SIG-M5 treated with dmso at 0.1 percent for 504 hours (cell line): Measurements from ENCODE around the gene FGF12.

Experiments used
- DNase-seq: peaks from one replicate; lab custom pipeline; 2025; ENCODE audit not compliant: unreplicated experiment; lab: John Stamatoyannopoulos, UW

FGF12 gene

DNA sequence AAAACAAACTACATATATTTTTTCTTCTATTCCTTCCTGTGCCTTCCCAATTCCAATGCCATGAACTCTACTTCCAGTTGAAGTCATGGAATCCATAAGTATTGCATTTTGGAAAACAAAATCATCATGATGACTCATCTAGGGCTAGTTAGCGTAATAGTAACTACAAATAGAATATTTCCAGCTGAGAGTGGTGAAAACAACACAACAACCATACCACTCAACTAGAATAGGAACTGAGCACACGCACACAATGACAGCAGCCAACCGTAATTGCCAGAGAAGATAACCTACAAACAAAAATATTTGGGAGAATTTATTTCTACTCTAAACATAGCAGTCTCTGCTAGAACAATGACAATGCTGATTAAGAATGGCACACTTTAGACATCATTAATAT, 225.9 kb downstream of the FGF12 start:
- no peak for DNase-seq

DNA sequence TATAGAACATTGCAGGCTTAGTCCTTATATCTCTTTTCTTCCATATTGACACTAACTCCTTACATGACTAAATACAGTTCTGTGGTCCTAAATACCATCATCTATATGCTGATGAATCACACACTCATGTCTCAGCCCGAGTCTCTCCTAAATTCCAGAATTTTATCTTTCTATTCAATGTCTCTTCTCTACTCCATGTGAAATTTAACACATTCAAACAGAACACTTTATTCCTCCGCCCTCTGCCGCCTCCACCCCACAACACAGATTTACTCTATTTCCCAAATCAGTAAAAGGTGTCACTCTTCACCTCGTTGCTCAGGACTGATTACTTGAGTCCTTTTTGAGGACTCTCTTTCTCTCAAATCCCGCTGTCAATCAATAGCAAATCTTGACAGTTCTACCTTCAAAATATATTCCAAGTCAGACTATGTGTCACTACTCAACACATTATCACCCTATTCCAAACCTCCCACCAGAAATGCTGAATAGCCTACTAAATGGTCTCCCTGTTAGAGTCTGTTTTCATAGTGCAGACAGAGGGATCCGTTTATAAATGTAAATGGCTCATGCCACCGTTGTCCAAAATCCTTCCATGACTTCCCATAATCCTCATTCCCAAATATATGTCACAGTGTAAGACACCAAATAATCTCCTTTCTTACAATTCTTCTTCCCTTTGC, 230.3 kb downstream of the FGF12 start:
- DNase-seq, result no peak

DNA sequence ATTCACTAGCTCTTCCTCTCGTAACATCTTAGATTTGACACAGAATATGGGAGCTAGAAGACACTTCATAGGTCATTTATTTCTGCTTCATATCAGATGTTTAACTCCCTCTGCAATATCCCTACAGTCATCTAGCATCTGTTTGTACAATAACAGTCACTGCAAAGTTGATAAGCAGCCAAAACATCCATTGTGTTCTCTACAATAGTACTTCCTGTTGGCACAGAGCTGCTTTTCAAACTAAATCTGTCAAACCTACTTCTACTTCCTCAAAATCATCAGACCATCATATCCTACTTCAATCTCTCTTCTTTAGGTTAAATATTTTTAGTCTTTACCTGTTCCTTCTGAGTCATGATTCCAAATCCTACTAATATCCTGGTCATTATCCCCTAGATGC, 233.2 kb downstream of the FGF12 start:
- DNase-seq, result peak; percentile 18

DNA sequence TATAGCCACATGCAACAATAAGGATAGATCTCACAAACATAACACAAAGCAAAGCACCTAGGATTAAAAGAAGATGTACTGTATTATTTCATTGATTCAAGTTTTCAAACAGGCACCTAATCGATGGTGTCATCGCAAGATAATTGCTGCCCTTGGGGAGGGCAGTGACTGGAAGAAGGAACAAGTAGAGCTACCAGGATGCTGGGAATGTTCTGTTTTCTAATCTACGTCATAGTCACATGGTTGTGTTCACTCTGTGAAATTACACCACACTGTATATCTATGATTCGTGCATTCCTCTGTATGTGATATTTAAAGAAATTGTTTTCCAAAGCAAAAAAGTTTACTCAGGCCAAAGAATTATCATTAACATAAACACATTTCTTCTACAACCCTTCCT, 236.6 kb downstream of the FGF12 start:
- no peak for DNase-seq

DNA sequence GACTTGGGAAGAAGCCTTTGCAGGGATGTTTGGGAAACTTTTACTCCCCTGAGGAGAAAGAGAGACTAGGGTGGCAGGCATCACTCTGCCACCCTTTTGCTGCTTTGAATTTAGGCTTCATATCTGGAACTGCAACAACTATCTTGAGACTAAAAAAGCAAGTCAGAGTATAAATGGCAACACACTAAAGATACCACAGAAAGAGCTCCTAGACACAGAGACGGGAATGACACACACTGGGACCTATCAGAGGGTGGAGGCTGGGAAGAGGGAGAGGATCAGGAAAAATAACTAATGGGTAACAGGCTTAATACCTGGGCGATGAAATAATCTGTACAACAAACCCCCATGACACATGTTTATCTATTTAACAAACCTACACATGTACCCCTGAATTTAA, 237.8 kb downstream of the FGF12 start:
- no peak for DNase-seq

DNA sequence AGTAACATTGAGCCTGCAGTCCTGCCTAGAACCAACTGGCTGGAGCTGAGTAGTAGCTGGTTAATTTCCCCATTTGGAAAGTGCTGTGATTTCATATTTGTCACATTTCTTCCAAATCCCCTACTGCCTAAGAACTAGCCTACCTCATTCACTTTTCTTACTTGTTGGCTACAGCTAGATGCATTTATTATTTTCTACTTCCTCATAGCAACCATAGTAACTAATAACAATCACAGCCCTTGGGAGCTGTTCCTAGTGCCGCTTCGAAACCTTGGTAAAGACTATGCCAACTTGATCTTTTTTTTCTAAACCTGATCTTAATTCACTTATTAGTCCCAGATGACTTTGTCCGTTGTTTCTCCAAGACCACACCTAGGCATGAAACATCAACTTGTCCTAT, 240.3 kb downstream of the FGF12 start:
- no peak for DNase-seq

DNA sequence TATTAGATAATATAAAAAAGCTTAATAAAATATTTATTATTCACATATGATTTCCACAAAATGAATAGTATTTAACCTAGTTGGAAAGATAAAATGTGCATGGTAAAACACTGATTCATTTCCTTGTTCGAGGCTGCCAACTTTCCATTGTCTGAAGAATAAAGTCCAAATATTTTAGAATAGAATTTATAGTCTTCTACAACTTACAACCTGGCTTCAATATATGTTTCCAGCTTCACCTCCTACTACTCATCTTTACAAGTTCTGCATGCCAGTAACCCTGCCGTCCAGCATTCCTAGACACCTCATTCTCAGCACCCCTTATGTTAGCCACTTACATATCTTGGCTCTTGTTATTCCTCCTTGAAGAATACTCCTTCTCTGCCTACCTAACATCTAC, 244.5 kb downstream of the FGF12 start:
- no peak for DNase-seq

DNA sequence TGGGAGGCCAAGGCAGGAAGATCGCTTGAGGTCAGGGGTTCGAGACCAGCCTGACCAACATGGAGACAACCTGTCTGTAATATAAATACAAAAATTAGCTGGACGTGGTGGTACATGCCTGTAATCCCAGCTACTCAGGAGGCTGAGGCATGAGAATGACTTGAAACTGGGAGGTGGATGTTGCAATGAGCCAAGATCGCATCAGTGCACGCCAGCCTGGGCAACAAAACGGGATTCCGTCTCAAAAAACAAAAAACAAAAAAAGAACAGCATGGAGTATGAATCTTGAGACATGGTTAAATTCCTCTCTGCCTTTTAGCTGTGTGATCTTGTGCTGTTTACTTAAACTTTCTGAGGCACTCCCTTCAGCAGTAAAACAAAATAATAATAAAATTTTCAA, 244.9 kb downstream of the FGF12 start:
- DNase-seq, result no peak

DNA sequence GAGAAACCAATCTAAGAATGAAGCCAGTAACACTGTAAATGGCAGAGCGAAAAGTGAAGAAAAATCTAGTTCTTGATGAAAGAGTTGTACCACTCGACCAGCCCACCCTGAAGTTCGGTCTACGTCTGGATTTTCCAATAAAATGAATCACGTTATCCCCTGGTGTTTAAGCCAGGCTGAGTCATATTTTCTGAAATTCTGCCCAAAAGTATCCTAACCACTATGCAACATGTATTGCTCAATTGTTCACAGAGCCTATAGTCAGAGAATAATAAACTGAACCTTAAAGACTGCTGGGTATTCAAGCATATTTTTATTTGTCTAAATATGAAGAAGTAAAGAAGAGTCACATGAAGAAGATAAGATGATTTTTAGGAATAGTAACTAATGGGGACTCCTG, 245.7 kb downstream of the FGF12 start:
- no peak for DNase-seq

DNA sequence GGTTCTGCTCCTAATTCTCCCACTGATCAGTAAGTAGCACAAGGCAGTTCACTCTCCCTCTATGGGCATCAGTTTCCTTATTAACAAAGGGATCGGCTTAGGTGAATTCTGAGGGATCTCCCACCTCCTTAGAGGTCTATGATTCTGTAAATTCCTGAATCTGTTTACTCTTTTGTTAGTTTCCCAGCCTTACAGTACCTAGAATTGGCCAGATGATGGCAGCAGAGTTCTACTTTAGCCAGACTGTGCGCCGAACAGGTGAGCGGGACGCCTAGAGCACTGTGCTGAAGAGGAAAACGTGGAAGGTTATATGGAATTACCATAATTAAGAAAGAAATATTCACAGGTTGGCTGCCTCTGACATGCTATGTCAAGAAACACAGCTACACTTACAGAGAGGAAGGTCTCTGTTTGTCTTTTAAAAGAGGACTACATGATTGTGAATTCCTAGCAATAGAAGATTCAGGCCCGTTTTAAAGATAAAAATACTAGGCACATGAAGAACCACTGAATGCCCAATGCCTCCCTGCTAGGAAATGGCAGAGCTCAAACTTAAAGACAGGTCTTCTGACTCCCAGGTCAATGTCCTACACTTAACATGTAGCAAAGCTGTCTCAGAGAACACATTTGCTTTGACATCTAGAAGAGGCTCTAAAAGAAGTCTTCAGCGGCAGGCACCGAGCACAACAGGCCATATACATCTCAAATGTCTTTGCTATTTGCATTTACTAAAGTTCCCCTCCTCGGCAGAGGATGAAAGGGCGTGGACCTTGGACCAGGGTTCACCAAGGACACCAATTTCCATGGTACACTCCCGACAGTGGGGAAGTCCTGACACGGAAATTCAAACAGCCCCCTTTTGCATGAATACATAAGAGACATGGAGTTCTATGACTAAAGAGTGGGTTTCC, 259.9 kb downstream of the FGF12 start:
- peak; percentile 46 for DNase-seq

DNA sequence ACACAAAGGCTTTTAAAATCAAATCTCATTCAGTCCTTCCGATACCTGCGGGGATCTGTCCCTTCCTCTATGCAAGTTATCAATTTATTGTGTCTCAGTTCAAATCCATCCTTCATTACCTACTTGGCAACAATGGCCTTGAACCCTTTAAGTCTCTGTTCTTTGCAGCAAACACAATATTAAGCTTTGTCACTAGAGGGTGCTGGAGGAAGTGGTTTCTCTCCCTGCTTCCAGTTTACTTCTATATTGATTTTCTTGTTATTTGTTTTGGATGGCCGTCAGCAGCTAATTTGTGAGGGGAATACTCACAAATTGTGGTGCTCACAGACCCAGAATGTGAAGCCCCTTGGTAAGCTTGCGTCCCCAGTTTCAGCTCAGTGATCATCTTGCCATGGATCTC, 278.3 kb downstream of the FGF12 start:
- DNase-seq, result peak; percentile 32

DNA sequence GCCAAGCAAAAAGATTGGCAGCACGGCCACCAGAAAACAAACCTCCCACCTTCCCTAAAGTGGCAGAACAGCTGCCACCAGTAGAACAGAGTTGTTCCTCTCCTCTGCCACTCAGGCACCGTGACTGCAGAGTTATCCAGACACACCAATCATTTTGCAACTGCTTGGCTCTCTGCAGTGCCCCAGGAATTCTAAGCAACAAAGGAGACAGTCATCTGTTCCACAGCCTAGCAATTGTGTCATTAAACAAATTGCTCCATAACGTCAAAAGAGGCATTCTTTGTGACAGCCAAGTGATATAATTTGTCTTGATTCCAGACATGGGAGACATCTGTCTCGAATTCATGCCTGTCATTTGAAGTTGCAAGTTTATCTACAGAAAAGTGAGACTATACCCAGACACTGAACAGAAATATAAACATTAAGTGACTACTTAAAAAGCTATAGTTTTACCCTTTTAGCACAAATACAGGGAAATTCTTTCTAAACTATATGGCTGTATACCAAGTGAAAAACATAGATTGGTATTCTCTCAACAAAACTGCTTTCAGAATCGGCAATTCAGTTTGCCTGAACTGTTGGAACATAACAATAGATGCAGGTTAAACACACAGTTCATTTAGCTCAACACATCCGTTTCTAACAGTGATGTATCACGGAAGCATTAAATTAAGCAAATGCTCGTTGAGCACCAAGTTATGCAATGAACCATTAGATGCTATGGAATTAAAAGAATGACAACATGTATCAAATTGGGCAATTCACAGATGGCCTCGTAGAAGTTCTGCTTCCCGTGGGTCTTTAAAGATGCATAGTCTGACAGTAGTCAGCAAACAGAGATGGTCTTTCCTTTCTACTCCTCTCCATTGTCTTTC, 281.3 kb downstream of the FGF12 start:
- DNase-seq, result no peak

DNA sequence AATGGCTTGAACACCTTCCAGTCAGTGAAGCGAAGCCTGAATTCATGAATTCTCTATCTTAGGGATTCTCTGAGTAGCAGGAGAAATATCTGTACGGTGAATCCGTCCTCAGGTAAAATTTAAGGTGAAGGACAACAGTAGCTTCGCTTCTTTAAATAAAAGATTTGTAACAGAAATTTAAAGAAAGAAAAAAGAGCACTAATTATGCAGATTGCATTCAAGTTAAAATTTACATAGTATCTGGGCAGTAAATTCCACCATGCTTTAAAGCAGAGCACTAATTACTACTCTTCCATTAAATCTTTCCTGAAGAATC, 282.6 kb downstream of the FGF12 start:
- no peak for DNase-seq

DNA sequence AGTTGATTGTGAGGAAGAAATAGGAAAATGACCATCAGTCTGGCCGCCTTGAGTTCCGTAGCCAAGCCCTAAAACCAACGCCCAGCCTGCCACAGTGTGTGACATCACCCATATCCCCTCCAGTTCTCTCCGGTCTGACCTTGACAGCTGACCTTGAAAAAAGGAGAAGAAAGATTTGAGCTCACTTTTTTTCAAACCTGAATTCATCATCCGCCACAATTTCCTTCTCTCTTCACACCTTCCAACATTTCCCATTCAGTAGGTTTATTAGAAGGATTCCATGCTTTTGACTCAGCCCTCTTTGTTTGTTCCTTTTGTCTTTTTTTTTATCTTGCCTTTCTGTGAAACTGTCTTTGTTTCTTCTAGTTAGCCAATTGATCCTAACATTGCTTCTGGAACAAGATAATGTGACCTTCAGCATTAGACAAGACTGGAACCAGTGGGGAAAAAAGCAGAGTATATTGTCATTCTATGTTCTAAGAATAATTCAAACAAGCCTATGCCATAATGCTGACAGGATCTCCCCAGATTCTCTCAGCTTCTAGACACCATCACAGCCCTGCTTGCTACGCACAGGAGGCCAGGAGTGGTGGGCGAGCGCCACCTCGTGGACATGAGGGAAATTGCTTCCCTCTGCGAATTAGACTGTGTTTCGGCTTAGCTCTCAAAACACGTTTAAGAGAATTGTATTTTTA, 283.1 kb downstream of the FGF12 start:
- peak; percentile 52 for DNase-seq

DNA sequence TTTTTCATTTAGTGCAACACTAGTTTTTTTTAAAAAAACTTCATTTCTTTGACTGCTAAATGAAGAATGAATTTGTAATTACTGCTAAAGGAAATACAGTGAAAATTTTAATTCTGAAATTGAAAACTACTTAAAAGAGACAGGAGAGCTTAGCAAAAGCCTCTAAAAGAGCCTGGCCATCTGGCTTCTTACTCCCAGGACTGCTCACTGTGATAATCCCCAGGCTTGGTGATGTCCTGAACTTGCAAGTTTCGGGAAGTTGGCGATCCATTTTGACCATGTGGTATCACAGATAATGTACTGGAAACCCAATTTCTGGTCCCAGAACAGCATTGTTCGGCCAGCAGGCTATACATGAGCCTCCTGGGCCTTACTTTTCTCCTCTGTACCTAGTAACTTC, 292.1 kb downstream of the FGF12 start:
- DNase-seq, result no peak

DNA sequence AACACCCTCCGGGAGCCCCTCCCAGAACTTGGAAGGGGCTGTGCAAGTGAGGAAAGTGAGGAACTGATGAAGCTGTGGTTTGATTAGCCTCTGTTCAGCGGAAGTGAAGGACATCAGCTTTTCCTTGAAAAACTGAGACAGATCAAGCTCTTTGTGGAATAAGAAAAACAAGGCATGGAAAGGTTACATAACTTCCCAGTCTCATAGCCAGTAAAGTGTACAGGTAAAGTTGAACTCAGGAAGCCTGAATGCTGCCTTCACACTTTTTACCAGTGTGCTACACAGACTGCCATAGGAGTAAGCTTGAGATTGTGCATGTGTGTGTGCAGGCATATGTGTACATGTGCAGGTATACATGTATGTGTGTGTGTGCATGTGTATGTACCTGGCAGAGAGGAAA, 293.2 kb downstream of the FGF12 start:
- no peak for DNase-seq

DNA sequence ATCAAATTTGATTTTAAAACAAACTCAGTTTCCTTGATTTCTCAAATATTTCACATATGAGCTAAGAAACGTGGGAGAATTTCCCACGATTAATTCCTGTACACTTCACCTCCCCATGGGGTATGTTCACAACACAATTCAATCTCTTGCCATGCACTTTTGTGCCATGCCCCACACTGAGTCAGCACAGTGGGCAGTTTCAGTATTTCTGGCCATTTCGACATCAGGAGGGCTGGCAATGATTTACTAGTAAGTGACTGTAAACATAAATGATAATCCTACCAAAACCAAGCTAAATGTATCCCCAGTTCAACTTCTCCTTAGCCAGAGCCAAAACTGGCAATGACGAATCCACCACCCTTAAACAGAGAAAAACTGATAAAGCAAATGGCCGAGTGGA, 293.6 kb downstream of the FGF12 start:
- DNase-seq, result no peak

DNA sequence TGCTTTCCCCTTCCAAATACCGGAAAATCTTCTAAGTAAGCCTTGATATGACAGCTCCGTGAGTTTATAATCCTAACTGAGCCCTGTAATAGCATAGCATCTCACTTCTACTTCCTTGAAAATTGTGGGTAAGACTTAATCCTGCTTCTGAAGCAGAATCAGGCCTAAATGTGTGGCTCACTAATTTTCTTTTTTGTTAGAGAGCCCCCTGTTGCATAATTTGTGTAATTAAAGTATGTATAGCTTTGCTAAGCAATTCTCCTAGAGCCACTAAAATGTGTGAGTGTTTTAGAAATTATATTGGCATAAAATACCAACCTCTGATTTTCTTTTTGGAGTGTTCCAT, 304.4 kb downstream of the FGF12 start:
- no peak for DNase-seq

DNA sequence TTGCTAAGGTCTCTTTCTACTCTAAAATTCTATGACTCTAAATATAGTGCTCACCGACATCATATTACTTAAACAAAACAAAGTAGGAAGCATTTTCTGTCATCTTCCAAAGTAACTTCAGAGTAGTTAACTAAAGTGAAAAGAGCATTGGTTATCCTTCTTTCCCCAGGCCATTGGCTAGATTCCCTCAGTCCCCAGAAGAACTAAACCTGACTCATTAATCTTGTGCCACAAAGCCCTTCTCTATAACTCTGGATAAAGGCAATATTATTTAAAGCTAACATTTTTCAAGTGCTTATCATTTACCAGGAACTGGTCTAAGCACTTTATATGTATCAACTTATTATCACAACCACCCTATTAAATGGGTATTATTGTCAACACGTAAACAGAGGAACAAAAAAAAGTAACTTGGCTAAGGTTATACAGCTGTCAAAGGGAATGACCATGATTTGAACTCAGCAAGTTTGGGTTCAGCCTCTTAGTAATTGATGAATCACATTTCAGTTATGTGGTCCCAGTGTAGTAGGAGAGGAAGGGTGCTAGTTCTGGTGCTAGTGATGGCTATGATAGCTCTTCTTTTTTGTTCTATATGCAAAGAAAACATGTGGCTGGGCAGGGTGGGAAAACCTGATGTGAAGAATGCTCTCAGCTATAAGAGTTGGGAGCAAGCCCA, 304.9 kb downstream of the FGF12 start:
- no peak for DNase-seq

DNA sequence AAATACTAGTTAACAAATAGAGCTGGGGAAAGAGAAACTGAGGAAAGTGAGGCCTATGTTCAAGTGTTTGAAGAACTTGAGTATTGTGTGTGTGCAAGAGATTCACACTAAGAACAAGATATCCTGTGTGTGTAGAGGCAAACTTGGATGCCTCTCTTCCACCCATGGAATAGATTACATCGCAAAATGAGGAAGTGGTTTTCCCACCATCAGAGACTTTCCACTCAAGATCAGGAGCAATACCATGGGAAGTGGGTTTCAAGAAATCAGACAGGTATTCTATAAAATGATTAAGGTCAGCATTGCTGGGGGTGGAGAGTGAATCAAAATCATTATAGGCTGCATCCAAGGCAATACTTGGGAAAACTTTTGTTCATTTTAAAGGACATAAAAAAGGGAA, 308.0 kb downstream of the FGF12 start:
- DNase-seq, result no peak

DNA sequence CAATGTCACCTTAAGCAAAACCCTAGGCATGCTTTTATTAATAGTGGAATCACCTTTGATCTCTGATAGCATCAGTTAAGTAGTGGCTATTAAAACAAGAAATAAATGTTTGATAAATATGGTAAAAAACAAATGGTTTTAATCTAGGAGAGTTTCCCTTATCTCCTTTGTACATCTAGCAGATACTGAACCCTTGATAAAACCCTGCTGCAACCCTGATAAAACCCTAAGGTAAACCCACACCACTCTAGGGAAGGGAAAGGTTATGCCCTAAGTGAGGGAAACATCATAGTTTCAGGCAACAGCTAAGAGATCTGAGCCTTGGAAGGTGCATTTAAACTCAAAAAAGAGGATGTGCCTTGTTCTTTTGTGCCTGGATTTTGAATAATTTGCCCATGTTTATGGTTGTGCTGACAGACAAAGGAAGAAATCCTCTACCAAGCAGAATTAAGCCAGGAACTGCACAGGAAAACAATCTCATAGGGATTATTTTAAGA, 309.7 kb downstream of the FGF12 start:
- no peak for DNase-seq
